H1 (cell line): Measurements from ENCODE around the gene SPAG17. TPM values are rescaled to one million over a fixed set of nuclear protein-coding genes. Genes with fewer than 3 reads are reported as not detected.

ENCODE experiments used
- CTCF ChIA-PET: fragments of 300-600 bp; sonication (Branson Sonifier 250); formaldehyde crosslinking; loops from one replicate; lab custom pipeline; 2021; ENCODE audit not compliant: partially characterized antibody; lab: Charles Lee
- POLR2A ChIA-PET: fragments of 300-600 bp; sonication (Branson Sonifier 250); formaldehyde crosslinking; loops from one replicate; lab custom pipeline; 2021; ENCODE audit warnings: inconsistent platforms; ENCODE audit not compliant: partially characterized antibody; lab: Charles Lee
- DNase-seq, 2 experiments: peaks; one replicate each; pipeline versions ENCODE4 v3.0.0 to v3.0.0-alpha.2; 2010 to 2022; ENCODE audit warnings: low spot score in 2 of 2, low read depth in 1 of 2, mixed read lengths in 1 of 2
- FAIRE-seq: peaks from 2 replicates; lab custom pipeline; 2011; peaks lifted over from hg19 to GRCh38; lab: Jason Lieb, UNC
- H2AFZ ChIP-seq: 2 replicates; pipeline ENCODE4 v1.8.1; 2012; ENCODE audit warnings: low read length, inconsistent platforms
- H2AK5ac ChIP-seq: 2 replicates; pipeline ENCODE4 v1.6.1; 2013; ENCODE audit warnings: low read depth, low read length
- H2BK120ac ChIP-seq: replicated peaks from 2 replicates; pipeline ENCODE3; 2013; ENCODE audit warnings: low read depth, low read length, inconsistent platforms
- H2BK12ac ChIP-seq: 2 replicates; pipeline ENCODE4 v1.6.1; 2013; ENCODE audit warnings: low read depth, low read length
- H2BK15ac ChIP-seq: 2 replicates; pipeline ENCODE4 v1.6.1; 2013; ENCODE audit warnings: low read length
- H2BK20ac ChIP-seq: 2 replicates; pipeline ENCODE4 v1.6.1; 2013; ENCODE audit warnings: low read length
- H2BK5ac ChIP-seq: 2 replicates; pipeline ENCODE4 v1.6.1; 2013; ENCODE audit warnings: low read depth, low read length
- H3K14ac ChIP-seq: 2 replicates; pipeline ENCODE4 v1.6.1; 2013; ENCODE audit warnings: inconsistent platforms; ENCODE audit not compliant: insufficient read length
- H3K18ac ChIP-seq: 2 replicates; pipeline ENCODE4 v1.6.1; 2013; ENCODE audit warnings: low read length; ENCODE audit errors: extremely low read depth
- H3K23ac ChIP-seq: 2 replicates; pipeline ENCODE4 v1.6.1; 2013; ENCODE audit warnings: inconsistent platforms; ENCODE audit not compliant: insufficient read length
- H3K23me2 ChIP-seq: 2 replicates; pipeline ENCODE4 v1.6.1; 2013; ENCODE audit warnings: low read depth, low read length
- H3K27ac ChIP-seq: 2 replicates; pipeline ENCODE4 v1.6.1; 2011; ENCODE audit warnings: low read depth, low read length, inconsistent platforms
- H3K27me3 ChIP-seq, 4 experiments: replicated peaks in 1 of 4; 1 replicate in 1 of 4; 2 replicates in 3 of 4; pipeline versions ENCODE4 v1.6.1 to v1.8.1; 2011 to 2013; ENCODE audit warnings: low read length in 3 of 4, mild to moderate bottlenecking in 3 of 4, inconsistent platforms in 2 of 4, mixed read lengths in 2 of 4, moderate library complexity in 1 of 4; ENCODE audit not compliant: control insufficient read depth in 3 of 4, insufficient read depth in 3 of 4; ENCODE audit errors: extremely low read depth in 1 of 4
- H3K36me3 ChIP-seq, 4 experiments: 2 replicates each; pipeline versions ENCODE4 v1.6.1 to v1.8.1; 2011 to 2013; ENCODE audit warnings: mild to moderate bottlenecking in 4 of 4, low read length in 3 of 4, moderate library complexity in 2 of 4, control low read depth in 1 of 4, inconsistent platforms in 1 of 4; ENCODE audit not compliant: insufficient read depth in 4 of 4, control insufficient read depth in 2 of 4
- H3K4ac ChIP-seq: replicated peaks from 2 replicates; pipeline ENCODE3; 2013; ENCODE audit warnings: low read length, low read depth, mixed read lengths, inconsistent platforms; ENCODE audit not compliant: insufficient read length
- H3K4me1 ChIP-seq, 4 experiments: replicated peaks in 1 of 4; 1 replicate in 1 of 4; 2 replicates in 3 of 4; pipeline versions ENCODE4 v1.6.1 to v1.8.1; 2011 to 2013; ENCODE audit warnings: low read length in 3 of 4, inconsistent platforms in 2 of 4, mixed read lengths in 1 of 4; ENCODE audit not compliant: insufficient read depth in 4 of 4, control insufficient read depth in 3 of 4
- H3K4me2 ChIP-seq, 2 experiments: 2 replicates each; pipeline versions ENCODE4 v1.6.1 to v1.8.1; 2011 to 2013; ENCODE audit warnings: low read depth in 2 of 2, low read length in 2 of 2, control low read depth in 1 of 2, inconsistent platforms in 1 of 2, mild to moderate bottlenecking in 1 of 2; ENCODE audit not compliant: insufficient read depth in 1 of 2
- H3K4me3 ChIP-seq, 4 experiments: fragments of 200-600, 300-600 bp in 1 of 4; sonication (generic), shearing (Covaris generic), sonication (Bioruptor Twin) in 1 of 4; 2 replicates each; pipeline versions ENCODE4 v1.5.1 to v1.8.1; 2011 to 2016; ENCODE audit warnings: low read length in 4 of 4, low read depth in 3 of 4, control low read depth in 2 of 4, inconsistent platforms in 2 of 4, mild to moderate bottlenecking in 2 of 4, mixed read lengths in 1 of 4, moderate library complexity in 1 of 4; ENCODE audit not compliant: insufficient read depth in 2 of 4; ENCODE audit errors: extremely low read depth in 1 of 4
- H3K56ac ChIP-seq: replicated peaks from 2 replicates; pipeline ENCODE3; 2013; ENCODE audit warnings: low read depth, mild to moderate bottlenecking, mixed read lengths, low read length, inconsistent platforms; ENCODE audit not compliant: insufficient read length
- H3K79me1 ChIP-seq: 2 replicates; pipeline ENCODE4 v1.6.1; 2013; ENCODE audit warnings: low read depth, low read length, control low read depth
- H3K79me2 ChIP-seq, 2 experiments: 2 replicates each; pipeline versions ENCODE4 v1.6.1 to v1.8.1; 2012 to 2013; ENCODE audit warnings: low read length in 2 of 2, mild to moderate bottlenecking in 2 of 2, inconsistent platforms in 1 of 2; ENCODE audit not compliant: insufficient read depth in 2 of 2, control insufficient read depth in 1 of 2
- H3K9ac ChIP-seq, 4 experiments: replicated peaks in 1 of 4; 1 replicate in 1 of 4; 2 replicates in 3 of 4; pipeline versions ENCODE4 v1.6.1 to v1.8.1; 2011 to 2013; ENCODE audit warnings: low read depth in 3 of 4, low read length in 3 of 4, control low read depth in 2 of 4, mild to moderate bottlenecking in 2 of 4, moderate library complexity in 2 of 4, inconsistent platforms in 1 of 4; ENCODE audit errors: extremely low read depth in 1 of 4
- H3K9me3 ChIP-seq, 2 experiments: 2 replicates each; pipeline versions ENCODE4 v1.6.1 to v1.8.1; 2012 to 2013; ENCODE audit warnings: mild to moderate bottlenecking in 2 of 2, moderate library complexity in 2 of 2, control low read depth in 1 of 2, inconsistent platforms in 1 of 2, low read depth in 1 of 2, low read length in 1 of 2, mixed read lengths in 1 of 2; ENCODE audit not compliant: insufficient read depth in 2 of 2
- H4K20me1 ChIP-seq, 2 experiments: replicated peaks in 1 of 2; 2 replicates each; pipeline versions ENCODE3 to v1.8.1; 2011 to 2013; ENCODE audit warnings: inconsistent platforms in 2 of 2, low read length in 2 of 2, mild to moderate bottlenecking in 1 of 2; ENCODE audit not compliant: insufficient read depth in 2 of 2, control insufficient read depth in 1 of 2
- H4K5ac ChIP-seq: 2 replicates; pipeline ENCODE4 v1.6.1; 2013; ENCODE audit warnings: low read length, low read depth, mixed read lengths, inconsistent platforms; ENCODE audit not compliant: insufficient read length
- H4K8ac ChIP-seq: 2 replicates; pipeline ENCODE4 v1.8.0; 2013; ENCODE audit warnings: mild to moderate bottlenecking, moderate library complexity, low read length, inconsistent platforms; ENCODE audit not compliant: insufficient read depth; ENCODE audit errors: extremely low read depth
- H4K91ac ChIP-seq: replicated peaks from 2 replicates; pipeline ENCODE3; 2013; ENCODE audit warnings: low read length, mixed read lengths, inconsistent platforms; ENCODE audit not compliant: insufficient read length
- BACH1 ChIP-seq: IDR thresholded peaks from 2 replicates; pipeline ENCODE4 v1.6.1; 2012; ENCODE audit warnings: low read length, improper control_type of control experiment
- EGR1 ChIP-seq: IDR thresholded peaks from 2 replicates; pipeline ENCODE4 v1.6.1; 2011; ENCODE audit warnings: low read depth, low read length, borderline replicate concordance
- HDAC6 ChIP-seq: IDR thresholded peaks from one replicate; pipeline ENCODE4 v1.7.1; 2012; ENCODE audit warnings: low read depth, mild to moderate bottlenecking, inconsistent platforms, low read length, moderate library complexity
- NANOG ChIP-seq: IDR thresholded peaks from 2 replicates; pipeline ENCODE4 v1.6.1; 2011; ENCODE audit warnings: low read length, low read depth, mild to moderate bottlenecking, inconsistent platforms; ENCODE audit not compliant: insufficient read depth, poor library complexity, severe bottlenecking
- SAP30 ChIP-seq: fragments of 300-600 bp; sonication (generic); IDR thresholded peaks from 2 replicates; pipeline ENCODE4 v1.7.1; 2012; ENCODE audit warnings: low read length, moderate library complexity, mild to moderate bottlenecking, inconsistent platforms; ENCODE audit not compliant: insufficient read depth, insufficient replicate concordance
- whole genome bisulfite sequencing, 2 experiments: shearing (Covaris generic) in 1 of 2; methylation state at CpG; one replicate each; pipeline versions ENCODE4 v1.1.6 to v1.1.7; 2013 to 2015; ENCODE audit warnings: low lambda C conversion rate in 2 of 2, mixed read lengths in 2 of 2, inconsistent platforms in 1 of 2, low coverage in 1 of 2, missing lambda C conversion rate in 1 of 2; ENCODE audit not compliant: insufficient replicate concordance in 2 of 2, insufficient coverage in 1 of 2, insufficient read length in 1 of 2; ENCODE audit errors: extremely low coverage in 1 of 2, missing lambda C conversion rate in 1 of 2; 5-methylcytosine and 5-hydroxymethylcytosine counted together
- polyA plus RNA-seq, 7 experiments: library from polyadenylated mRNA; depleted of rRNA in 3 of 7; stranded (reverse) in 5 of 7; unstranded in 2 of 7; fragments of >200 nt in 5 of 7; fragments of 200-250 nt in 2 of 7; gene quantifications; 1 replicate in 5 of 7; 2 replicates in 1 of 7; 4 replicates in 1 of 7; pipeline versions ENCODE4 v1.2.1 to v1.2.3, GENCODE V29; 2011 to 2013; ENCODE audit warnings: missing spikeins in 2 of 7, mixed read lengths in 2 of 7
- total RNA-seq: library from RNA; stranded (reverse); fragmentation: NEBNext Ultra II Directional; extraction: Animal tissue kit (Norgen Biotek cat#: 25700); gene quantifications from 2 replicates; pipeline ENCODE4 v1.2.1, GENCODE V29; 2021

Gene SPAG17
- total and polyA plus RNA-seq, 2 of the 8 experiments (the other 6 are each of a cell fraction or from before 2014, with no cell fraction given): 0.56 to 0.62 TPM

GRCh38 chr1:118042501-118042900, 142.5 kb downstream of the SPAG17 start:
- no peak overlapping the region for H4K8ac ChIP-seq
- H3K56ac ChIP-seq: no peak overlapping the region
- no peaks in the 10 kb centered on the region for H4K20me1 ChIP-seq
- H3K4ac ChIP-seq: no peak overlapping the region
- H2BK5ac ChIP-seq: no peak overlapping the region
- no peak overlapping the region for H2BK120ac ChIP-seq
- no peak overlapping the region for H4K5ac ChIP-seq
- no peaks in the 10 kb centered on the region for H3K79me2 ChIP-seq
- no peak overlapping the region for H2AK5ac ChIP-seq
- H3K14ac ChIP-seq: no peak overlapping the region
- 90% methylated on average over 2 of the region's 2 CpGs; no CpG with 5 or more reads in 1 of the 2 experiments for WGBS, 2 experiments
- H3K36me3 ChIP-seq: no peaks in the 10 kb centered on the region
- H3K18ac ChIP-seq: no peak overlapping the region
- no peak overlapping the region for H3K23ac ChIP-seq
- no peaks in the 10 kb centered on the region for H3K23me2 ChIP-seq
- no peaks in the 10 kb centered on the region for H3K79me1 ChIP-seq
- H3K4me3 ChIP-seq: no peak overlapping the region
- FAIRE-seq (no peak), DNase-seq (no peak)
- H3K9me3 ChIP-seq: no peaks in the 10 kb centered on the region
- H2BK20ac ChIP-seq: no peak overlapping the region
- H2BK12ac ChIP-seq: no peak overlapping the region
- H4K91ac ChIP-seq: no peak overlapping the region
- ChIA-PET CTCF (no interaction called here), POLR2A (no interaction called here)
- H3K9ac ChIP-seq: no peak overlapping the region
- H3K4me2 ChIP-seq: no peak overlapping the region
- H3K4me1 ChIP-seq: no peaks in the 10 kb centered on the region
- no peak overlapping the region for H2AFZ ChIP-seq
- H2BK15ac ChIP-seq: no peak overlapping the region
- no peak overlapping the region for H3K27ac ChIP-seq
- H3K27me3 ChIP-seq: no peaks in the 10 kb centered on the region
- no peak for TF ChIP-seq EGR1
- TF ChIP-seq SAP30: no peak
- no peak for TF ChIP-seq HDAC6
- no peak for TF ChIP-seq BACH1
- TF ChIP-seq NANOG: no peak
